ENCODE measurements around the gene BMP6.

The BMP6 gene

DNA sequence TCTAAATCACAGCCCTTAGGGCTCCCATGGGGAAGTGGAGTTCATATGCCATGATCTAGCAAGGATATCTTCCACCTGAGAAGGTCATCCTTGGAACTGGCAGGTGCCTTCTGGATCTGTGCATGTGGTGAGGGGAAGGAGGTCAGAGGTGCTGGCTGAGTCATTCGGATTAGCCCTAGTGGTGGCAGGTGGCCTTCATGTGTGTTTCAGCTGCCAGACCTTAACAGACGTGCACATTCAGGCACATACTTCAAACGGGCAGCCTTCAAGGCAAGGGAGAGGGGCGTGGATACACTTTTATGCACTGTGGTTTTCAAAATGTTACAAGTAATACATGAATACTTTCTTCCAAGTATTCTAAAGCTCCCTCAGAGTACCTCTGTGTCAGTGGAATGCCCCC is 51.2 kb downstream of the BMP6 start:
- TF ChIP-seq TAF1 (IDR thresholded peaks at IDR 0.05; ENCODE audit: borderline replicate concordance, insufficient read depth, low read length) (no peak), POLR2AphosphoS5 (IDR thresholded peaks at IDR 0.05; ENCODE audit: low read depth, low read length) (no peak), SIN3A (IDR thresholded peaks at IDR 0.05; ENCODE audit: borderline replicate concordance, insufficient read depth, low read length) (no peak), FOXP2 (optimal IDR thresholded peaks at IDR 0.05; ENCODE audit: borderline replicate concordance, extremely low read depth, extremely low read length, insufficient read depth) (no peak)
- TF ChIP-seq, protein P1, sequence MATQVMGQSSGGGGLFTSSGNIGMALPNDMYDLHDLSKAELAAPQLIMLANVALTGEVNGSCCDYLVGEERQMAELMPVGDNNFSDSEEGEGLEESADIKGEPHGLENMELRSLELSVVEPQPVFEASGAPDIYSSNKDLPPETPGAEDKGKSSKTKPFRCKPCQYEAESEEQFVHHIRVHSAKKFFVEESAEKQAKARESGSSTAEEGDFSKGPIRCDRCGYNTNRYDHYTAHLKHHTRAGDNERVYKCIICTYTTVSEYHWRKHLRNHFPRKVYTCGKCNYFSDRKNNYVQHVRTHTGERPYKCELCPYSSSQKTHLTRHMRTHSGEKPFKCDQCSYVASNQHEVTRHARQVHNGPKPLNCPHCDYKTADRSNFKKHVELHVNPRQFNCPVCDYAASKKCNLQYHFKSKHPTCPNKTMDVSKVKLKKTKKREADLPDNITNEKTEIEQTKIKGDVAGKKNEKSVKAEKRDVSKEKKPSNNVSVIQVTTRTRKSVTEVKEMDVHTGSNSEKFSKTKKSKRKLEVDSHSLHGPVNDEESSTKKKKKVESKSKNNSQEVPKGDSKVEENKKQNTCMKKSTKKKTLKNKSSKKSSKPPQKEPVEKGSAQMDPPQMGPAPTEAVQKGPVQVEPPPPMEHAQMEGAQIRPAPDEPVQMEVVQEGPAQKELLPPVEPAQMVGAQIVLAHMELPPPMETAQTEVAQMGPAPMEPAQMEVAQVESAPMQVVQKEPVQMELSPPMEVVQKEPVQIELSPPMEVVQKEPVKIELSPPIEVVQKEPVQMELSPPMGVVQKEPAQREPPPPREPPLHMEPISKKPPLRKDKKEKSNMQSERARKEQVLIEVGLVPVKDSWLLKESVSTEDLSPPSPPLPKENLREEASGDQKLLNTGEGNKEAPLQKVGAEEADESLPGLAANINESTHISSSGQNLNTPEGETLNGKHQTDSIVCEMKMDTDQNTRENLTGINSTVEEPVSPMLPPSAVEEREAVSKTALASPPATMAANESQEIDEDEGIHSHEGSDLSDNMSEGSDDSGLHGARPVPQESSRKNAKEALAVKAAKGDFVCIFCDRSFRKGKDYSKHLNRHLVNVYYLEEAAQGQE (IDR thresholded peaks at IDR 0.05; ENCODE audit: insufficient read depth in 1 of 2, low read depth in 2 of 2, low read length in 2 of 2), result no peak

DNA sequence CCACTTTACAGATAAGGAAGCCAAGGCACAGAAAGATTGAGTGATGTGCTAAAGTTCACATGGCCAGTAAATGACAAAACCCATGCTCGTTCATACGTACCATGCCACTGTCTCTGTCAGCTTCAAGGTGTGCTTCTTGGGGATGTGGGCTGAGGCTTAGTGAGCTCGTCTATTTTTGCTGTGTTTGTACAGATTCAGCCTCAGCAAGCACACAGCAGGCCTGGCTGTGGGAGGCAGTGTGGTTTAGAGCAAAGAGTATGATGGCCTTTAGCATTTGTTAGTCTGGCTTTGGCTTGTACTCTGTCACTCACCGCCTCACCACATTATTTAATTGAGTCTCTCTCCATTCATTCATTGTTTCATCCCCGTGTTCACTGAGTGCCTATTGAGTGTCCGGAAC is 55.3 kb downstream of the BMP6 start:
- no peak for TF ChIP-seq FOXP2 (optimal IDR thresholded peaks at IDR 0.05; ENCODE audit: borderline replicate concordance, extremely low read depth, extremely low read length, insufficient read depth)
- TF ChIP-seq SIN3A (IDR thresholded peaks at IDR 0.05; ENCODE audit: borderline replicate concordance, insufficient read depth, low read length), result no peak
- TF ChIP-seq POLR2AphosphoS5 (IDR thresholded peaks at IDR 0.05; ENCODE audit: low read depth, low read length), result no peak
- TF ChIP-seq, protein P1 (IDR thresholded peaks at IDR 0.05; ENCODE audit: insufficient read depth in 1 of 2, low read depth in 2 of 2, low read length in 2 of 2), result no peak

DNA sequence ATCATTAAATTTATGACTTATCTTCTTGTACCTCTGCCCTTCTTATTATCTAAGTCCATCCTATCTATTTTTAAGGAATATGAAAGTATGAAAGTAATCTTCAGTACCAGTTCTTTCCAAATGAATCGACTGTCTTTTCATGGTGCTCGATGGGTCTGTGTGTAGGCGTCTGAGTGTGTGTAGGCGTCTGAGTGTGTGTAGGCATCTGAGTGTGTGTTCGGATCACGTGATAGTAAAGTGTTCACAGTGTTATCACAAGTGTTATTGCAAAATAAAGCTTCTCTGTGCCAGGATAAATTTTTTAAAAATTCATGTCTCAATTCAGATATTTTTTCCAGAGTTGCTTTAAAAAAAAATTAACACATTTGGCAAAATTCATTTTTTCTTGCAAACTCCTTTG is 58.3 kb downstream of the BMP6 start:
- no peak for TF ChIP-seq TAF1 (IDR thresholded peaks at IDR 0.05; ENCODE audit: borderline replicate concordance, insufficient read depth, low read length)
- TF ChIP-seq FOXP2 (optimal IDR thresholded peaks at IDR 0.05; ENCODE audit: borderline replicate concordance, extremely low read depth, extremely low read length, insufficient read depth), result no peak
- TF ChIP-seq, protein P1 (IDR thresholded peaks at IDR 0.05; ENCODE audit: insufficient read depth in 1 of 2, low read depth in 2 of 2, low read length in 2 of 2), result no peak
- TF ChIP-seq POLR2AphosphoS5 (IDR thresholded peaks at IDR 0.05; ENCODE audit: low read depth, low read length), result no peak
- no peak for TF ChIP-seq SIN3A (IDR thresholded peaks at IDR 0.05; ENCODE audit: borderline replicate concordance, insufficient read depth, low read length)

DNA sequence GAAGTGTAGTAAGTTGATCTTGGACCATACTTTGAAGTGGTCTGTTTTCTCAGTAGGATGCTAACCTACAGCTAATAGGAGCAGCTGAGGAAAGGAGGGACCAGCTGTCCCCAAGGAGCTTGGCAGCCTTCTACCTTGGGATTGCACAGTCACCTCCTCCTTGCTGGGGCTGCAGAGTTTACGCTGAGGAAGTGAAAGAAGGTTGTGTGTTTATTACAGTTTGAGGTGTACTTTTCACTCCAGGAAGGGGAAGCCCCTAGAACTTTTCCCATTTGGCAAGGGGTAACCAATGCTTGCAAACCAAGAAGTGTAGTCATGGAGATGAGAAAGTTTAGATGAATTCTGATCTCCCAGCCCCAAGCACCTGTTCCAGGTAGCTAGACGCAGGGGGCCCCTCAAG is 58.8 kb downstream of the BMP6 start:
- TF ChIP-seq FOXP2 (optimal IDR thresholded peaks at IDR 0.05; ENCODE audit: borderline replicate concordance, extremely low read depth, extremely low read length, insufficient read depth), result no peak
- TF ChIP-seq POLR2AphosphoS5 (IDR thresholded peaks at IDR 0.05; ENCODE audit: low read depth, low read length), result no peak
- TF ChIP-seq, protein P1 (IDR thresholded peaks at IDR 0.05; ENCODE audit: insufficient read depth in 1 of 2, low read depth in 2 of 2, low read length in 2 of 2), result no peak
- no peak for TF ChIP-seq SIN3A (IDR thresholded peaks at IDR 0.05; ENCODE audit: borderline replicate concordance, insufficient read depth, low read length)
